ENCODE data around the gene CNTNAP2.

The CNTNAP2 gene

DNA sequence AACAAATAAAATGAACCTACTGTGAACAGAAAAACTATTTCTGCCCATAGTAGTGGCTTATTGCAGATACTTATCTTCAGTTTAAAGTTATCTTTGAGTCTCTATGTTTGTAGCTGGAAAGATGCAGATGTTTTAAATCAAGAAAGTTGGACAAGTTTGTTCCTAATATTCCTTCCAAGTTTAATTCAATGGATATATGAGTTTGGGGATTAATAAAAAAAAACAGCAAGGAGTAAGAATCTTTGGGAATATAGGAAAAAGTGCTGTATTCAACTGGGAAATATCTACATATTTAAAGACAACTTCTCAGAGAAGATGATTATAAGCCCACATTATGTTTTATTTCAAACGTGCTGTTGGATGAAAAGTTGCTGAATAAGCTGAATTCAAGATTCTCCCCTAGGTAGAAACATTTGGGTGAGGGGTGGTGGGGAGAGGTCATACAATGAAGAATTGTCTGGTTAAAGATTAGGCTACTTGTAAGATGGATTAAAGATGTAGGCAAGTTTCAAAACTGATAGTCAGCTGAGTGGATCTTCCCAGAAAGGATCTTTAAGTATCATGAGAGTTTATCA lies 1135.2 kb downstream of the CNTNAP2 start:
- no peak for DNase-seq (ENCODE audit: low read depth)

DNA sequence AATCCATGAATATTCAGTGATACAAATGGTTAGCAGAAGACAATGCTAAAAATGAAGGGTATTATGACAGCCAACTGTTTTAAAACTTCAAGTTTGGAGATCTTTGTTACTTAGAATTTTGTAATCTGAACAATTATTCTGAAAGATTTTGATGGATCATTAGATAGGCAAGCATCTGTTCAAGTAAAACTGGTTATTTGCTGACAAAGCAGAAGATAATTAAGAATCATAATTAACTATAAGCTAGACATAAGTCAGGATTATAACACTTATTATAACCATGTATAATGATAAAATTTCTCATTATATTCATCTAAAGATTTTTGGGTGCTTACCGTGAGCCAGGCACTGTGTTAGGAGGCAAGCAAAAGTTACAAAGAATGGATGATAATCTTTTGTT lies 1145.1 kb downstream of the CNTNAP2 start:
- DNase-seq (ENCODE audit: low read depth), result no peak

DNA sequence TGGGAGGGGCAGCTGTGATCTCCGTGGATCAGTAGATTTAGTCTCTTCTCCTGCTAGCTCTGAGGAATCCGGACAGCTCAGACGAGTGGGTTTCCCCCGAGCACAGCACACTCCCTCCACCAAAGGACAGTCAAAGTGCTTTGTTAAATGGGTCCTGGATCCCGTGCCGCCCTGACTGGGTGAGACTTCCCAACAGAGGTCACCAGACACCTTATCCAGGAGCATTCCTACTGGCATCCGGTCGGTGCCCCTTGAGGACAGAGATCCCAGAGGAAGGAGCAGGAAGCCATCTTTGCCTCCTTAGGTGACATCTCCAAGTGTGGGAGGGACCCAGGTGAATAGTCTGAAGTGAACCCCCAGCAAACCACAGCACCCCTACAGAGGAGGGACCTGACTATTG lies 1148.9 kb downstream of the CNTNAP2 start:
- no peak for DNase-seq (ENCODE audit: low read depth)

DNA sequence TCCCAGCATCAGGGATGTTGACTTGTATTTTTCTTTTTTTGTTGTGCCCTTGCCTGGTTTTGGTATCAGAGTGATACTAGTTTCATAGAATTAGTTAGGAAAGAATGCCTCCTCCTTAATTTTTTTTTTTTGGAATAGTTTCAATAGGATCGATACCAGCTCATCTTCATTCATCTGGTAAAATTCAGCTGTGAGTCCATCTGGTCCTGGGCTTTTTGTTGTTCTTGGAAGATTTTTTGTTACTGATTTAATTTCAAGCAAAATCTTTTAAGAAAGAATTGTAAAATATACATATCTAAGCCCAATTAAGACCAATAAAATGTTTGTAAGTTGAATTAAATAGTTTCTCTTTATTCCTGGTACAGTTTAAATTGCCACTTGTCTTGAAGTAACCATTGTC lies 1159.5 kb downstream of the CNTNAP2 start:
- DNase-seq (ENCODE audit: low read depth), result no peak

DNA sequence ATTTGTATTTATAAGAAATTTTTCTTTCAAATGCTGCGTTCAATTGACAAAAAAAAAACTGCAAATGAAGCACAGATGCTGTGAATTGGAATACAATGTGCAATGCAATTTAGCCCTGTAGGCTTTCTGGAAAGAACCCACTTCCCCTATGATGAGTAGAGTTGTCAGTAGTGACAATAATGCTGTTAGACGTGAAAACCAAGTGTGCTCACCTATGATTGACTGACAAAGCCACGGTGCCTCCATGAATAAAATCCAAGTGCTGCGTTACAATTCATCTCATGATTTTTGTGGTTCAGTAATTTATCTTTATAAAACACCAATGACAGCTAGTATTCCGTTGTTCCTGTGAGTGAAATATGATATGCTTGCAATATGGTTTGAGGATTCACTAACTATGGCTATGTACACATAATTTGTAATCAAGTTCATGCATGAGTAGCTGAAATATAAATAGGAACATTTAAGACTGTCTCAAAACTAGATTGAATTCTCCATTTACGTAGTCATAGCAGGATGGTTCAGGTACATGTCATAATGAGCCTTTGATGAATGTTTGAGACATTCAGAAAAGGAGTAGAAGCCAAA lies 1160.3 kb downstream of the CNTNAP2 start:
- no peak for DNase-seq (ENCODE audit: low read depth)

DNA sequence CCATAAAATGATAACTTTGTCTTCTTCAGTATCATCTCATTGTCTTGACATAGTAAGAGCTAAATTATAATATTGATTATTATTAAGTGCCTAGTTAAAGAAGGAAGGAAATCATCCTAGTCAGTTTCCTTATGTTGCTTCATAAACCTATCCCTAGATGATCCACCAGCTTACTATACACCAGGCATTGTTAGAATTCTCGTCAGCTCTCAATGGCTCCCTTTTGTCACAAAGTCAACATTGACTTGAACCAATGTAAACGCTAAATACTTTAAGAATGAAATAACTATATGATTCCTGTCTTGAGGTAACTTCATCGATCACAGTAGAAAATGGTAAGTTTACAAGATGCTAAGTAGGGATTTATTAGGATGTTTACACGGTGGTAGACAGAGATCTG lies 1162.9 kb downstream of the CNTNAP2 start:
- DNase-seq (ENCODE audit: low read depth), result no peak

DNA sequence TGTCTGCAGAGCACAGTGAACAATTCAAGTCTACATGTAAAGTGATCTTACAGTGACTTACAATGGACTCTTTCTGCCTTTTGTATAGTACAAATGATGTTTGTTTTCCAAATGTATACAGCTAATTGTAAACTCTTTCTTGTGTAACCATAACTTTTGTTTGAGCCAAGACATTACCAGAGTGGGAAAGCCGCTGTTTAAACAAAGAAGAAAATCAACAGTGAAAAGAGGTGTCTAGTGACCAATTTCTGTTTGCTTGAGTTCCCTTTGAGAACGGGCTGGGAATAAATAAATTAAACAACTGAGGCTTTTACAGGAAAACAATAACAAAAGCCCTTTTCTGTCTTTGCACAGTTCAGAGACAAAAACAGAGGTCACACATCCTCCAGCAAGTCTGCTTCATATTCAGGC lies 1163.4 kb downstream of the CNTNAP2 start:
- DNase-seq (ENCODE audit: low read depth), result no peak

DNA sequence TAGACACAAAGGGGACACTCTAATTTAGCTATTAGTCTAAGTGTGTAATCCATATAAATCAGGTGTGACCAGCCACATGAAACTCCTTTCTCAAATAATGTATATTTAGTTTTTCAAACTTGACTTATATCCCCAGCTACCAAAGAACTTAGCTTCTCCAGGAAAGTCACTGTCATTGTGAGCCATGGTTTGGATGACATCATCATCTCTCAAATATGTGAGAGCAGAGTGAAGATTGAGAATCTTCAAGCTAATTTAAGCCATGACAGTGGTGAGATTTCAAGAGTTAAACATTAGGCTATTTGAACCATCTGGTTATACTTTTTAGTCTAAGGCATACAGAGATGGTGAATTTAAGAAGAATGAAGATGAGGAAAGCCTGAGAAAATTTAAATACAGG lies 1165.6 kb downstream of the CNTNAP2 start:
- DNase-seq (ENCODE audit: low read depth), result no peak

DNA sequence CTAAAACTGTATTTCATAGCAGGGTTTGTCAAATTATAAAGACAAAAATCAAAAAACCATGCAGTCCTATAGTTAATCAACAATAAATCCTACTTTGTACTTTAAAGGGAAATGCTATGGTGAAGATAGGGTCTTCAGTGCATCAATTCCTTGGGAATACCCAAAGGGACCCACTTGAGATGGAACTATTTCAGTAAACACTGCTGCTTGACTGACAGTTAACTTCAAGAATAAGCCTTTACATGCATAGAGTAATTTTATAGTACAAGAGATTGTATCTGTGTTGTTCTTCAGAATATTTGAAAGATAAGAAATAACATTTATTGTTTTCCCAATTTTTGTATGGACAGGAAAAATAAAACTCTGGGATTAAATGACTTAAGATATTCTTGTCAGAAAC lies 1179.6 kb downstream of the CNTNAP2 start:
- DNase-seq (ENCODE audit: low read depth), result no peak

DNA sequence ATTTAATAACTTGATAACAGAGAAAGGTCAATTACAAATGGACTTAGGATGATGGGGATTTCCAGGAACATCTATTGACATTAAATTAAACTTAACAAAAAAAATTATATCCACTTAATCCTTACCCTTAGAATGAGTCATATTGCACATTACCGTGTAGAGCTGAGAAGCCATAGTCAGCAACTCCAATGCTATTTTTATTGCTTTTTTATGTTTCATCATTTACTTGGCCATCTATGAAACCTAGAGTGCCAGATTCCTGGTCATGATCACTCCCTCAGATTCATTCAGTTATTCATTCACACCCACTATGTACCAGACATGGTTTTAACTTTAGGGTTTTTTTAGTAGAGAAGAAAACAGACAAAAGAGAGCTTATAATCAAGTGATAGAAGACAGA lies 1180.4 kb downstream of the CNTNAP2 start:
- no peak for DNase-seq (ENCODE audit: low read depth)

DNA sequence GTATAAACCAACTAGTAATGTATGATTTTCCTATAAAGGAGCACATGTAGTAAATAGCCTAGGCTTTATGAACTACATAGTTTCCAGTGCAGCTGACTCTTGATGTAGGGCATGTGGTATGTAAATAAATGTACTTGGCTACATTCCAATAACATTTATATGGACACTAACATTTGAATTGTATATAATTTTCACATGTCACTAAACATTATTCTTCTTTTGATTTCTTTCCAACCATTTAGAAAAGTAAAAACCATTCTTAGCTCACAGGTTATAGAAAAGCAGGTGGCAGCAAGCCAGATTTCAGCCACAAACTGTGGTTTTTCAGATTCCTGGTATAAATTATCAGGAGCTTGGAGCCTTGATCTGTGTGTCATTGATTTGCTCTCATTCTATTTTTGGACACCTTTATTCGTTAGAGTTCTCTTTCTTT lies 1182.0 kb downstream of the CNTNAP2 start:
- peak; percentile 12 for DNase-seq (ENCODE audit: low read depth)

DNA sequence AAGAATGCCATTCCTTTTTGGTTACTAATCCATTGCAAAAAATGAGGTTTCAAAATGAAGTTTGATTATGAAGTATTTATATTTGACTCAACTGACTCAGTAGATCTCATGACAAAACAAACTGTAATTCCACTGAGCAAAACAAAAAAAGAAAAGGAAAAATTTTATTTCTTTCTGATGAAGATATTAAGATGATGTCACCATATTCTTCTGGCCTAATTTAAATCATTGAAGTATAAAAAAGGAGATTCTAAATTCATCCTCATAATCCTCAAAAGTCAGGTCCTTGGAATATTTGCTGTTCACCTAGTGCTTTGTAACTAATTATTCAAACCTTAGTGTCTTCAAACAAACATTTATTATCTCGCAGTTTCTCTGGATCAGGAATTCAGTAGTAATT lies 1183.7 kb downstream of the CNTNAP2 start:
- no peak for DNase-seq (ENCODE audit: low read depth)

DNA sequence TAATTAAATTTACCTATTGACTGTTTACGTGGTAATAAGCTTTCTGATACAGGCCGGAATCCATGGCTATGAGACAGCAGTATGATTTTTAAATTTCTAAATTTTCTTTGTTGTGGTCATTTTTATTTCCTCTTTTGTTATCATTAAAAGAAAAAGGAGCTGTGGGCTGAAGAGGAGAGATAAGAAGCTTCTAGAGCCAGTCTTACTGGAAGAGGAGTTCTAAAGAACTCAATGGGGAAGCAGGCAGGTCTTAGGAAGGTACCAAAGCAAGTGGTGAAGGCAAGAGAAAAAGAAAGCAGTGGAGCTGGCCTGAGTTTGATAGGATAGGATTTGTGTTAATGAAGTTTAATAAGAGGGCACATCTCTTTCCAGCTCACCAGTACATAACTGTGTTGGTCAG lies 1187.8 kb downstream of the CNTNAP2 start:
- no peak for DNase-seq (ENCODE audit: low read depth)

DNA sequence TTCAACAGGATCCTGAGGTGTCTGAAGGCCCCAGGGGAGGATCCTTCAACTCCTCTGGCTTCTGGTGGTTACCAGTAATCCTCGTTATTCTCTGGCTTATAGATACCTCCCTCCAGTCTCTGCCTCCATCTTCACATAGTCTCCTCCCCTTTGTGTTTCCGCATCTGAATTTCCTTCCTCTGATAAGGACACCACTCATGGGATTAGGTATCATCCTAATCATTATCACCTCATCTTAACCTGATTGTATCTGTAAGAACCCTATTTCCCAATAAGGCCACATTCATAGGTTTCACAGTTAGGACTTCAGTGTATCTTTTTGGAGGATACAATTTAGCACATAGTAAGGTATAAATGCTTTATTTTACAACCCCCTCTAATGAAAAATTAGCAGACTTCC lies 1189.2 kb downstream of the CNTNAP2 start:
- DNase-seq (ENCODE audit: low read depth), result no peak

DNA sequence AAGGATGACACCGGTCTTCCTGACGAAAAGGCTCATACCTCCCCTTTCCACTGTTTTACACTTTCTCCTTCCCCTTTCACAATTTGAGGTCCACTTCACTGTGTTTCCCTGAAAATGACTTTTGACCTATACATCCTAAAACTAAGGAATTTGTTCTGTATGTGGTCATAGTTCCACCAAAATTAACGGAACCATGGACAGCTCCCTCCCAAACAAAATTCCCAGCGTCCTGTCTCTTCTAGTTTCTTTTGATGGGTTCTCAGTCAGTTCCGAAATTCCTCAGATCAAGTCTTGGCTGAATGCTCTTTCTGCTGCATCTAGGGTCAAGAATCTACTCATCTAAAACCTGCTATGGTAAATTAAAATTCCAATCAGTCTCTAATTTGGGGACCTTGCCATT lies 1191.9 kb downstream of the CNTNAP2 start:
- DNase-seq (ENCODE audit: low read depth), result no peak

DNA sequence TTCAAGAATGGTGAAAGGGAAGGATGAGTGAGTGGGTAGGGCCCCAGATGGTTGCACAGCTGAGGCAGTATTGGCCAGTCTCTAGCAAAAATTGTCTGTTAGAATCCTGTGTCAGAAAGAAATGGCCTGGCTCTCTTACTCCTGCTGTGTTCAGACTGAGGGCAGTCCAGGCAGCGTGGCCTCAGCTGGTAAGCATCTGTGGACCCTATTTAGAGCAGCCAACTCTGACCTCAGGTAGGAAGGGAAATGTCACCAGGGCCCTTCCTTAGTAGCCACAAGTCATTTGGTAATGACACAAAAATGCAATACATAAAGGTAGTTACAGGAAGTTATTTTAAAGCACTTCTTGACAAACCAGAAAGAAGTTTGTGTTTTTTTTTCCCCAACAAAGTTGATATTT lies 1194.7 kb downstream of the CNTNAP2 start:
- no peak for DNase-seq (ENCODE audit: low read depth)

DNA sequence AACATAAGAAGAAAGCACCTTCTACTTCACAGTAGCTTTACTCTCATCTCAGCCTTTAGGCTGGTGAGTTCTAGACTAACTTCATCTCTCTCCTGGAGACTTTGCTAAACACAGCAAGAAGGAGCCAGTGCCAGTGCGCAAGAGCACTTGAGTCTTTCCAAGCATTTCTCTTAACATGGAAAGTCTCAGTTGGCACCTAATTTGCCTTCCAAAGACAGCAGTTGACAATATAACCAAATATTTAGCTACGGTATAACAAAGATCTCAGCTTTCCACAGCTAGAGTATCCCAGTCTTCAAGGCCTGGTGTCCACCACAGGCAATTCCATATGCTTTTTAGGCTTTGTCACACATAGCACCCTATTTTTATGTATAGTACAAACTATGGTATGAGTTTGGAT lies 1204.9 kb downstream of the CNTNAP2 start:
- DNase-seq (ENCODE audit: low read depth), result no peak

DNA sequence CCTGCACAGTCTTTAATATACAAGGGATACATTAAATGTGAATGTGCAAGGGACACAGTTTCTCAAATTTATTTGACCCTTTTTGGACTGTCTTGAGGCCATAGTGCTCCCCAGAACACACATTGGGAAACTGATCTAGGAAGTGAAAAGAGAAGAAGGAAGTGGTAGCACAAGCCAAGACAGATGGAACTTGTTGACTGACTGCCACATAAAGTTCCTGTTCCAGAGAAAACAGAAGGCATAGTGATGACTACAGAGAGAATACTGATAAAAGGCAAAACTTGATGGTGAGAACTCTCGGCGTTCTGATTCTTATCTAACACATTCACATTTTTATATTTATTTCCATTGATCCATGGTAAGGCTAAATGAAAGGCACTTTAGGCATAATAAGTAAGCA lies 1216.4 kb downstream of the CNTNAP2 start:
- no peak for DNase-seq (ENCODE audit: low read depth)

DNA sequence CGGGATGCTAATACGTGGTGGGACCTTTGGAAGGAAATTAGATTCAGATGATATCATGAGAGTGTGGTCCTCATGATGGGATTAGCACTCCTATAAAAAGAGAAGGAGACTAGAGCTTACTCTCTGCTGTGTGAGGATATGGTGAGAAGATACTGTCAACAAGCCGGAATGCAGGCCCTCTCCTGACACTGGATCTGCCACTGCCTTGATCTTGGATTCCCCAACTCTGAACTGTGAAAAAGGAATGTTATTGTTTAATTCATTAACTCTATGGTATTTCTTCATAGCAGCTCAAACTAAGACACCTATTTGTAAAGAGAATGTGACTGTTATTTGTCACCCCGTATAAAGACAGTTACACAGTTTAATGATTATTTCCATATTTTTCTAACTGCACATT lies 1246.5 kb downstream of the CNTNAP2 start:
- DNase-seq (ENCODE audit: low read depth), result no peak

DNA sequence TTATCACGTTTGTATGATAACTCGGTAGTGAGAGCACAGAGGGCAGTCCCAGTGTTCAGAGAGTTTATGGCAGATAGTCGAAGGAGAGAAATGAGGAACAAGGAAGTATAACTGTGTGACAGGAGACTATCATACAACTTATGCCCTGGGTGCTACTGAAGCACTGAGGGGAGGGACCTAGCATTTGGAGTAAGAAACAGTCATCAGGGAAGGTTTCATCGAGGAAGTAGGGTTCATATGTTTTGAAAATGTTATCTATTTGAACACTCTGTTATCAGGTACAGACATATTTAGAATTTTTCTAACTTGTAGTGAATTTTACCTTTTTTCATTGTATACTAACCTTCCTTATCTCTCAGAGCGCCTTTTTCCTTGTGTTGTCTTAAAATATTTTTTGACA lies 1259.6 kb downstream of the CNTNAP2 start:
- no peak for DNase-seq (ENCODE audit: low read depth)

DNA sequence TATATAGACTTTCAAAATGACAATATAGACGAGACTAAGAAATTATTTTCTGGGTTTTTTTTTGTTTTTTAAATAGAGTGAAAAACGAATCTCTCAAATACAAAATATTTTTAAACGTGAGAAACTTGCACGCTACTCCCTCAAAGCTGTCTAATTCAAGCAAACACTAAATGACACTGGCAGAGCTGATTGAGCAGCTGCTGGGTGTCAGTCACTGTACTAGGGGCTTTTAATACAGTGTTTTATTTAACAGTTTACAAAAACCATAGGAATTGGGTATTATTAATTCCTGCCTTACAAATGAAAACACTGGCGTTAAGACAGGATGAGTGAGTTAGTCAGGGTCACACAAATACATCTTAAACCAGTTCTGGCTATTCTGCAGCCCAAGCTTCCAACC lies 1264.3 kb downstream of the CNTNAP2 start:
- DNase-seq (ENCODE audit: low read depth), result no peak

DNA sequence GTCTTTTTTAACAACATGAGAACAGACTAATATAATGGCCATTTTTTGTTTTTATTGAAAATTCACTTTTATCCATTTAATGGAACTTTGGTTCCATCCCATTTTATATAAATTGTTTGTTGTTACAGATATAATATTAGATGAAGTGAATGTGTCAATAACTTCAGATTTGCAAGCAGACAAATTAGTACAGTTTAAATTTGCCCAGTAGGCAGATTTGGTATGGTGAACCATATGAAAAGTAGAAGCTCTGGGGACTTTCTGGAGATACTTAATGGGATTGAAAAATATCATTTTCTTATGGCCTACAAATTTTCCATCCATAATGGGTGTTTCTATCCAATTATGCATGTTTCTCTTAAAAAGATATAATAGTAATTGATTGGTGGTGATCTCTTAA lies 1277.7 kb downstream of the CNTNAP2 start:
- DNase-seq (ENCODE audit: low read depth), result no peak

DNA sequence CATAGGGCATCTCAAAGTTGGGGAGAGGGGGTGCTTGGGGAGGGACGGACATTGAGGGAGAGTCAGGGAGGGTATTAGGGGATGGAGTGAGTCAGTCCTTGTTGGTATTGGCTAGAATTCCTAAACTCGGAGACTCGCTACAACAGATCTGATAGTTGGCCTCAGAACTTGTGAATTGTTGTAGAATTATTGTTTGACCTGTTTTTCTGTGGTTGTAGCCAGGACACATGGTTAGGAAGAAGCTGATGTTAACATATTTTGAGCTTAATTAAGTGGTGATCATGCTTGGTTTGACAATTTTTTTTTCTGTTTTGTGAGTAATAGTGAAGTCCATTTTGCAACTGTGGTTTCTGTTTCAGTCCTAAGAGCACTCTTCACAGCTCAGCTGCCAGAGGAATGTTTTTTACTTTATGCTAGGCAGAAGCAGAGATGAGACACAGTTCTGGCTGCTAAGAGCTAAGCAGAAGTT lies 1283.7 kb downstream of the CNTNAP2 start:
- peak; percentile 83 for DNase-seq (ENCODE audit: low read depth)

DNA sequence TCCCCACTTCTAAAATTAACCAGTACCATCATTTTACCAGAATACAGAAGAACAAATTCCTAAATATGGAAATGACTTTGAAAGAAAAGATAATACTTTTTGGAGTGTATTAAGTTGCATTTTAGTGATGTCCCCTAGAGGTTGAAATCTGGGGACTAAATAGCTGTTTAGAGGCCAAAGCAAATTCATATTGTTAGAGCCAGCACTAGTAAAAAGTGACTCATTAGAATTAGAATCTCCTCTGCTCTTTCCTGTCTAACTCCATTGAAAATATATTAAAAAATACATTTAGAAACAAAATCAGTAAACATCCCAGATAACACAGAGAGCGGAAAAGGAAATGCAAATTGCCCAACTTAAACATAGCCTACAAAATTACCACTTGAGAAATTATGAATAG lies 1284.3 kb downstream of the CNTNAP2 start:
- no peak for DNase-seq (ENCODE audit: low read depth)

Data from iris pigment epithelial cell (primary cell).